LoVo (cell line): ENCODE measurements around the gene SDCBP2.

Source experiments
- DNase-seq: peaks from one replicate; pipeline ENCODE4 v3.0.0-alpha.2; 2016; ENCODE audit warnings: low spot score

SDCBP2 gene

DNA sequence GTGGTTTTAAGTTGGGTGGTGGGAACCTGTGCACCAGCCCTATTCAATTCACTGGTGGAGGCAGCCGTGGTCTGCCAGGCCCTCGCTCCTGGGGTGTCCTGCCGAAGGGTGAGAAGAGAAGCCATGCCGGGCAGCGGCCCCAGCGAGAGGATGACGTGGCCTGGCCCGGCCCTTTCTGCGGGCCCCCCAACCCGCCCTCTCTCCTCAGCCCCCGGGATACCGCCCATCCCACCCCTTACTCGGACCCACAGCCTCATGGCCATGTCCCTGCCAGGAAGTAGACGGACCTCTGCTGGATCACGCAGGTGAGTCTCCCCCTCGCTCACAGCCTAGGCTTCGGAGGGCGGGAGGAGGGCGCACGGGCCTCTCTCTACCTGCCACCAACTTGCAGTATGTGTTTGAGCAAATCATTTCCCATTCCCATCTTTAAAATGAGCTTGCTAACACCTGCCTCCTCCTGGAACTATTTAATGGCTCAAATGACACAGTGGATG lies 32.8 kb downstream of the SDCBP2 start:
- no peak for DNase-seq

DNA sequence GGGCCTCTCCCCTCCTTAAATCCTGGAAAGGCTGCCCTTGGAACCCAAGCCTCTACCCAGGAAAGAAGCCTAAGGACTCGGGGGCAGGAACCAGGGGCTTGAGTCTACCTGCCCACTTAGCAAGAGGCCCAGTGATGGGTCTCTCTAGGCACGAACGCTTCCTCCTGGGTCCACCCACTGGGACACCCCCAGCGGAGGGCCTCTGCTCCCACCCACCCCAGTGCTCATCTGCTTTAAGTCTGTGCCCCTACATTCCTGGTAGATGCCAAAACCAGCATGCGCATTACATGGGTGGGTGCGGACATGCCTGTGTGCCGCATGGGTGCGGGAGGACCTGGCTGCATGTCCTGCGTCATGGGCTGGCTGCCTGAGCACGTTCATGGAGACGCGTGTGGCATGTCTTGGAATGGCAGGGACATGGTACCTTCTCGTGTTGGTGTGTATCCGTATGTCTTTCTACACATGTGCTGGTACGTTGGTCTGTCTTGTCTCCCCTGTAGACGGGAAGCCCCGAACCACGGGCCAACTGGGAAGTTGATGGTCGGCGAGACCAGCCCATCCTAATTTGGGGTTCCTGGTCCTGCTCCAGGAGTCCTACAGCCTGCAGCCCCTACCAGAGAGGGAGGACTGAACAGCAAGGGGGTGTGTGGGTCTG lies 33.5 kb downstream of the SDCBP2 start:
- DNase-seq, result no peak

DNA sequence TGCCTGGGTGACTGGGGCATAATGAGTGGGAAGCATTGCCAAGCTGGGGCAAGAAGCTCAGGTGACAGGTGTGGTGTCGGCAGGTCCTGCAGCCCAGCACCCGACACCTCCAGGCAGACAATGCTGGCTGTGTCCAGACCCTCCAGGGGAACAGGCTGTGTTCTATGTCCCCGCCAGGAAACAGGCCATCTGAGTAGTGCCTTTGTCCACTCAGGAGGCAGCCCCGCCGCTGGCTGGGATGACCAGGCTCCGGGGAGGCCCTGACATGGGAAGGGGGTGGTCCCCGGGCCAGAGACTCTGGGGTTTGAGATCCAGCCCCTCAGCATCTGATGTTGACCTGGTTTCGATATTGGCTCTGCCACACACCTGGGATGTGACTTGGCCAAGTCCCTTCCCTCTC lies 34.4 kb downstream of the SDCBP2 start:
- DNase-seq, result no peak

DNA sequence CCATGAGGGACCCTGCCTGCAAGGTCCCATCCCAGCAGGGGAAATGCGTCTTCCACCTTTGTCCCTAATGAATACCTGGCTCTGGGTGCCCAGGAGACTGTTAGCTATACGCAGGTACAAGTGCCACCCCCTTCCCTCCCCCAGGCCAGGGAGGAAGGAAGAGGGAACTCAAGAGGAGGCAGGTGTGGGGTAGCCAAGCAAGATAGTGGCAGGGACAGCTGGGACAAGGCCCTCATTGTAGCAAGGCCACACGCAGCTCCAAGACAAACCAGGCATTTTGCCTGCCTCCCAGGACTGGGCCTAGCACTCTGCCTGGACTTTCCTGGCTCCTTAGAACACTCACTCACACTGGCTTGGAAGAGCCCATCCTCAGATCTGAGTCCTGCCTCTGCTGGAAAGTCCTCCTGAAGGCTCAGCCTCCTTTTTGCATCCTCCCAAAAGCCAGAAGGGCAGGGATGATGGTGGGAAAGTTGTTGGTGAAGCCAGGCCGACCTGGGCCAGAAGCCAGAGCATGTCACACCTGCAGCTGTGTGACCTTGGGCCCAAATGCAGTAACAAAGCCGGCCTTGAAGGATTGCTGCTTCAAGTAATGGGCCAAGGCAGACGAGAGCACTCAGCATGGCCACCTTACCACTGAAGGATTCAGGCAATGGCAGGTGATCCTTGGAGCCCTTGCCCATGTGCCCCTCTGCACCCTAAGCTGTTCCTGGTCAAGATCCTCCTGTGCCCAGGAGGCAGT lies 35.1 kb downstream of the SDCBP2 start:
- no peak for DNase-seq

DNA sequence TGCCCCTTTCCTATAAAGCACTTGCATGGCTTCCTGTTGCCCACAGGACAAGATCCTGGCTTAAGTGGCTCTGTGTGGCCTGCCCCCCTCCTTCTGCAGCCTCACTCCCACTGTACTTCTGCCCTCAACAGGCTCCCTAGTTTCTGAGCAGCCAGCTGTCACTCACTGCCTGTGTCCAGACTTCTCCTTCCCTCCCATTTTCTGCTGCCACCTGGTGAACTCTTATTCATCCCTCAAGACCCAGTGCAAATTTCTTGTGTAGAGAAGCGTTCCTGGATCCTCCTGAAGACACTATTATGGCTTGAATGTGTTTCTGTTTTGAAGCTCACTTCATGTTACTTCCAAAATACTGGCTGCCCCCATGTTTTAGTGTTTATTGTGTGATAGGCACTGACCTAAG lies 36.3 kb downstream of the SDCBP2 start:
- no peak for DNase-seq

DNA sequence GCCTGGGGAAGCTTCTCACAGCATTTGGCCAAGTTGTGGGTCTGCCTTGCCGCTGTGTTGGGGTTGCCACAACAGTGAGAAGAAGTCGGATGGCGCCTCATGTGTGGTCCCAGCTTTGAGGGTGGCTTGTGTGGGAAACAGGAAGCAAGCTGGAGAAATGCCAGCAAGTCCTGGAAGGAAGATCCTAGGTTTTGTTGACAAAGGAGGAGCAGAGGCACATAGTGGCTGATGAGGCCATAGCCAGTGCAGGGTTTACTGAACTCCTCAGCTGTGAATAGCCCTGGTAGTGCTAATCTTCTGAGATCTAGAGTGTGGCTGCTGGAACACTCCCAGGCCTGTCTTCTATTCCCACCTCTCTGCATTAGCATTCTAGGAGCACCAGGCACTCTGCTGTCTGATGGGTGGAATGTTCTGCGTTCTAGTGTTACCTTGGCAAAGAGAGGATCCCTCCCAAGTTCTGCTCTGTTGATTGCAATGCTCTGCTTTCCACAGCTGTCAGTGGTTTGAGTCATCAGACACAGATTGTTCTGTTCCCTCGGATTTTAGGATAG lies 37.7 kb downstream of the SDCBP2 start:
- no peak for DNase-seq

DNA sequence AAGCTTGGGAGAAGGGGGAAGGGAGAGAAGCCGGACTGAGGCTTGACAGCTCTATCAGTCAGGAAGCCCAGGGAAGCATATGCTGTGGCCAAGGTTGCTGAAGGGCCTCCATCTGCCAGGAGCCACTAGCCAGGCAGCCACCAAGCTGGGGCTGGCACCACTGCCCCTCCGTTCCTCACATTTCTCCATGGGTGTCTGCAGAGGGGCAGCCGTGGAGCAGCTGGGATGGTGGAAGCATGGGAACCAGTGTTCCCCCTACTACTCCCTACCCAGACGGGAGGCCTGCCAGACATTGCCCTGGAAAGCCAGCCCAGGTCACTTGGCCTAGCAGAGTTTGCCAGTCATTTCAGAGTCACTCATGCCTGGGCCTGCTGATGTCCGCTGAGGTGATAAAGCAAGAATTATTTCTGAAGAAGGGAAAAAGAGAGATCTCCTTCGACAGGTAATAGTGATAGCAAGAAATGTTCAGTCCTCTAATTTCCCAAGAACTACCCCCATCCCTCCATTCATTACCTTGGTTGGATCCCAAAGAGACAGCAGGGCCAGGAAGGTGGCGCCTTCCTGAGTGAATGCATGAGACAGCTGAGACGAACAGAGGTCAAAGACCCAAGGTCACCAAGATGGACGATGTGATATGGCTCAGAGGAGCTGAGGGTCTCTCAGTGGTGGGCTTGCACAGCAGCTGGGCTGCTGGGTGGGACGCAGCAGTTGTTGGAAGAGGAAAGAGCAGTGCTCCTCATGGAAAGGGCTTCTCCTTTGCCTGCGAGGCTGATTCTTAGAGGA lies 41.0 kb downstream of the SDCBP2 start:
- DNase-seq, result no peak

DNA sequence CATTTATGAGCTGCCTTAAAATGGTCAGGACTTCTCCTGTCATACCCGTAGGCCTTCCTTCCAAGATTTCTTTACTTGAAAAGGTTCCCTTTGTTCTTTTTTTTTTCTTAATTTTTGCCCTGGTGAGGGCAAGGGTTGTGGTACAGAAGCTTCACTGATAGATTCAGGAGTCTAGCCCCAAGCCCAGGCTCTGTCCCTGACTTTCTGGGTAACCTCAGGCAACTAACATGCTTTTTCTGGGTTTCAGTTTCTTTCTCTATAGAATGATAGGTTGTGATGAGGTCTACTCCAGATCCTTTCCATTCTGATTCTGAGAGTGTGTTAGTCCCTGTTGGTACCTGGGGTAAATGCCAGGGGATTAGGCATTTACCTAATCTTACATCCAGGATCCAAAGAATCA lies 41.6 kb downstream of the SDCBP2 start:
- DNase-seq, result no peak

DNA sequence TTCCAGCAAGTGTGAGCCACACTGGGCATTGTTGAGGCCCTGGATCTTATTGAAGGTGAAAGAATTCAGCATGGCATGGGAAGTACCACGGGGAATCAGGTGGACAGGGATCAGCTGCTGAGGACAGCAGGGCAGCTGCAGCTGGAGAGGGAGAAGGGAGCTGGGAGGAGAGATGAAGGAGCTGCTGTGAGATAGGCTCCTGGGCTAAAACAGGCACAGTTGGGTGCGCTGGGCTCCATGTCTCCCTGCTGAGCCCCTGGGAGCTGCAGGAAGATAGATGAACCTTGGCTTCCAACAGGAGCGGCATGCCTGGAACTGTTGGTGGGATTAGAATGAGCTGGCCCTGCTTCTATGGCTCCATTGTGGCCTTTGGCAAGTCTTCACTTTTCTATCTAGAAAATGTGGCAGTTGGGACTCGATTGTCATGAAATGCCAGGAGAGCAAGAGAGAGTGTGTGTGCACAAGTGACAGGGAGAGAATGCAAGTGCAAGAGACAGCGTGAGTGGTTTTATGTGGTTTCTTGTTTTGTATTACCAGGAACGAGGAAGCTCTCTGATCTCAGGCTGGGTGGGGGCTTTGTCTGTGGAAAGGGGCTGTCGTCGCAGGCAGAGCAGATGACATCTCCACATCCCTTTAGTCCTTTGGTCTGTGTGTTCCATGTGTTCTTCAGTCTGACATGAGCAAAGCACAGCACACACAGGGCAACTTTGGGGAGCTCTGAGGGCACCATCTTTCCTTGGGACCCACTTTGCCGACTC lies 42.5 kb downstream of the SDCBP2 start:
- DNase-seq, result no peak

DNA sequence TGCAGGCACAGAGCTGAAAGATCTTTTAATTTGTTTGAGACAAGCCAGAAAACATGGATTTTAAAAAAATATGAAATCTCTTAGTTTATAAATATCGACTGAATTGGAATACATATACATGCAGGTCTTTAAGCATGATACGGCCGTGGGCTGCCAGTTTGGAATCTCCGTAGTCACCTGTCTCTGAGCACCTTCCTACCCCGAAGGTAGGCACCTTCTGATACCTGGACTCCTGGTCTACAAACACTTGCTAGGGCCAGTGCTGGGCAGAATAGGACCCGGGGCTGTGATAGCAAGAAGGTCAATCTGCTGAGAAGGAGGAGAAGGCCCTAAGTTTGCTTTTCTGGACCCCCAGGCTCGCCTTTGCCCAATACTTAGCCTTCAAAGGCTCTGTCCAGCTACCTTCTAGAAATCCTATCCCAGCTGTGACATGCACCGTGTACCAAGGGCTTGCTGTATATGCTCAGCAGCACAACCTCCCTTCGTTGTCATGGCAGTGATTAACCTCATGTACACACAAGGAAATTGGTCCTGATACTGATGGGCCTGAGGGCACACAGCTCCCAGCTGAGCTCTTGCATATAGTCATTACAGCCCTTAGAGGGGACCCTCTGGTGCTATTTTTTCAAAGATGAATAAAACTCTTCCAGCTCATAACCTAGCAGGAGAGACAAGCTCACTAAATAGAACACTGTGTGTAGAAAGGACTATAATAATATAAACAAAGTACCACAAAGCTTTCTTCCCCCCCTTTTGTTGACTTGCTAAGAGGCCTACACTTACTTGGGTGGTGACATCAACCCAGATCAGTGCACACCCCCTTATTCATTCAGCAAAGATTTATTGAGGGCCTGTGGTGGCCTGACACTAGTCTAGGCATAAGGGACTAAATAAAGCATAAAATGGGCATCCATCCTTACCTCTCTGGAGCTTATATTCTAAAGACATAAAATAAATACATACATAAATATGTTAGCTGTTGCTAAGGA lies 45.1 kb downstream of the SDCBP2 start:
- DNase-seq, result no peak

DNA sequence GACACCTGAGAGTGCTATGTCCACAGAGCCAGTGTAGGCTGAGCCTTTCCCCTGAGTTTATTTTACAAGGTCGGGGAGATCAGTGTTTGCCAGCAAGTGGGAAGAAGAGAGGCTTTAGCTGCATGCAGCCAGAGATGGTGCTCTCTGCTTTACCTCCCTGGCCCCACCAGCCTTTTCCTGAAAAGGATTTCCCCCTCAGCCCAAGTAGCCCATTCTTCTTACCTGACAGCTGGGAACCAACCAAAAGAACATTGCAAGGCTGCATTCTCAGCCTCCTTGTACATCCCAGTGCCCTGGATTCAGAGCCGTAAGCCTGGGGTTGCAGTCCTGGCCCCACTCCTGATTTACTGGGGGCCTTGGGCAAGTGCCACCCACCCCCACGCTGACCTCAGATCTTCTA lies 46.0 kb downstream of the SDCBP2 start:
- no peak for DNase-seq

DNA sequence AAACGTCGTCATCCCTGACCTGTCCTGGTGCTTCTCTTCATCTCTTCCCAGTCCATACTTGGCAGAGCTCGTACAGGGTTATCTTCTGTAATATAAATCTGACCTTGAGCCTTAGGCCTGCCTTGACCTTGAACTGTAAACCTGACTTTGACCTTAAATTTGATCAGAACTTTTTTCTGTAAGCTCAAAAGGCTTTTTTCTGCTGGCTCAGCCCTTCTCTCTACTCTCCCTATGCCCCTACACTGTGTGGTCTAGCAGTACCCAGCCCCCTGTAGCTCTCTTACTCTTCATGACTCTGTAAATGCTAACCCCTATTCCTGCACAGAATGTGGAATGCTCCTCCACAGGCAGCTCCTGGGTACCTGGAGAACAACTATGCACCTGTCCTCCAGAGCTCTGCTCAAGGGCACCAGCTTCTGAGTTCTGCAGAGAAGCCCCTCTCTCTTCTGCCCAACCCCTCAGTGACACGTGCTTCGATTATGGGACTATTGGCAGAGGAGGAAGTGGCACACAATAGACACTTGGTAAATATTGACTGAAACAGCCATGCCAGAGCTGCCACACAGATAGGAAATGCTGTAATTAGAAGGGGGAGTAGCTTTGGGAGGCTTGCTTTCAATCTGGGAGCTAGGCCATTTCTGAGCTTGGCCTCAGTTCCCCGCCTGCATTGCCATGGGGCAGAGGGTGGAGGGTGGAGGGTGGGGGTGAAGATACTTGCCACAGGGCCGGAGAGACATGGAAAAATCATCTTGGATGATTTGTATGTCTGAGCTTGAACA lies 47.5 kb downstream of the SDCBP2 start:
- DNase-seq, result no peak

DNA sequence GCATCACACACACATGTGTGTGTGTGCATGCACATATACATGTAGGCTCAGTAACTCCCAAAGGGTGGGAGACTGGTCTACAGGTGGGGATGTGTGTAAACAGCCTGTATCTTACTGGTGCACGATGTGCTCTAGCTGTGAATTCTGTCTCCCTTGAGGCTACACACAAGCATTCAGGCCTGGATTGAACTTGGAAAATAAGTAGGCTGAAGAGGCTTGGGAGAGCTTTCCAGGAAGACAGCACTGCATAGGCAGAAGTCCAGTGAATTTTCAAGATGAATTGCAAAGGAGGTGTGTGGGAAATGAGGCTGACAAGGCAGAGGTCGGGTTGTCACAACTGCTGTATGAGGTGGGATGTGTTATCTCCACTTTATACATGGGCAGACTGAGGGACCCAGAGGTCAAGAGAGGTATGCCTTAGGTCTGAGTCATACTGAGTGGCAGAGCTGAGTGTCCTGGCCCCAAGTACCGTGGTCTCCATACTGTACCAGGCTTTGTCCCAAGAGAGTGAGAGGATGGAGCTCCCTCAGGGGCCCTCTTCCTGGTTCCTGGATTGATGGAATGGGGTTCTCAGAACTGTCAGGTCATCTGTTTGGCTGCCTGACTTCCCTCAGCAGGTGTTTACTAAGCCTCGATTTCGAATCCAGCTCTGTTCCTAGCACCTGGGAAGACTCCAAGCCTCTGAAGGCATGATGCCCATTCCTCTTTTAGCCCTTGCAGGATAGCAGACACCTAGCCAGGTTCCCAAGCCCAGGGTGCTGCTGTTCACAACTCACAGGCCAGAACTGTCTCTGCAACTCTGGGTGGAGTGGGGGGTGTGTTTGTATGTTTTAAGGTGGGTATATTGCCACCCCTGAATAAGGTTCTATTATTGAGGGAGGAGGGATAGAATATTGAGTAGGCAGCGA lies 48.5 kb downstream of the SDCBP2 start:
- no peak for DNase-seq

DNA sequence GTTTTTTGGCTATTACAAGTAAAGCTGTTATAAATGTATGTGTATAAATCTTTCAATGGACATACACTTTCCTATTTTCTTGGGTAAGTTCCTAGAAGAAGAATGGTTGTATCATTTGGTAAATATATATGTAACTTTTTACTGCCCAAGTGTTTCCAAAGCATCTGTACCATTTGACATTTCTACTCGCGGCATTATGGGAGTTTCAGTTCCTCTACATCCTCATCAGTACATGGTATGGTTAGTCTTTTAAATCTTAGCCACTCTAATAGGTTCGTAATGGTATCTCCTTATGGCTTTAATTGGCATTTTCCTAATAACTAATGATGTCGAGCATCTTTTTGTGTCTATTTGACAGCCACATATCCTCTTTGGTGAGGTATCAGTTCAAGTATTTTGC lies 49.9 kb downstream of the SDCBP2 start:
- DNase-seq, result no peak

DNA sequence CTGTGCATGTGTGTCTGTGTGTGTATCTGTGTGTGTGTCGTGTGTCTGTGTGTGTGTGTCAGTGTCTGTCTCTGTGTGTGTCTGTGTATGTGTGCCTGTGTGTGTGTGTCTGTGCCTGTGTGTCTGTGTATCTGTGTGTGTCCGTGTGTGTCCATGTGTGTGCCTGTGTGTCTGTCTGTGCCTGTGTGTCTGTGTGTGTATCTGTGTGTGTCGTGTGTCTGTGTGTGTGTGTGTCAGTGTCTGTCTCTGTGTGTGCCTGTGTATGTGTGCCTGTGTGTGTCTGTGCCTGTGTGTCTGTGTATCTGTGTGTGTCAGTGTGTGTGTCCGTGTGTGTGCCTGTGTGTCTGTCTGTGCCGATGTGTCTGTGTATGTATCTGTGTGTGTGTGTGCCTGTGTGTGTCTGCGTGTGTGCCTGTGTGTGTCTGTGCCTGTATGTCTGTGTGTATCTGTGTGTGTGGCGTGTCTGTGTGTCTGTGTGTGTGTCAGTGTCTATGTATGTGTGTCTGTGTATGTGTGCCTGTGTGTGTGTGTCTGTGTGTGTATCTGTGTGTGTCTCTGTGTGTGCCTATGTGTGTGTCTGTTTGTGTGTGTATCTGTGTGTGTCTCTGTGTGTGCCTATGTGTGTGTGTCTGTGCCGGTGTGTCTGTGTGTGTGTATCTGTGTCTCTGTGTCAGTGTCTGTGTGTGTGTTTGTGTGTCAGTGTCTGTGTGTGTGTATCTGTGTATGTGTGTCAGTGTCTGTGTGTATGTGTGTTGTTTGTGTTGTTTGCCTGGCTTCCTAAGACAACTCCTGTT lies 51.2 kb downstream of the SDCBP2 start:
- DNase-seq, result no peak

DNA sequence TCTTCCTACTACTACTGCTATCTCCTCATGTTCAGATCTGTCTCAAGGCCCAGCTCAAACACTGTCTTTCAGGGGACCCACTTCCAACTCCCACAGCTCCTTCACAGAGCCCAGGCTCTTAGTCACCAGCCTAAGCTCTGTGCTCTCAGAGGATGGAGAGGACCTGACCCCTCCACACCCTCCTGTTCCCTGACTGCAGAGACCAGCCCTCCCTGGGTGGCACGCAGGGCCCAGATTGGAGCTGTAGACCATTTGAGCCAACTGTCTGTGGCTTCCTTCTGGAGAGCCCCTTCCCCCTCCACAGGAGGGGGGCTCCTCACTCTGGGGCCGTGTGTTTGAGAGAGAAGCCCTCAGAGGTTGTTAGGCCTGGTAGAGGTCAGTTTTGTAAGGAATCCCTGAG lies 53.0 kb downstream of the SDCBP2 start:
- no peak for DNase-seq

DNA sequence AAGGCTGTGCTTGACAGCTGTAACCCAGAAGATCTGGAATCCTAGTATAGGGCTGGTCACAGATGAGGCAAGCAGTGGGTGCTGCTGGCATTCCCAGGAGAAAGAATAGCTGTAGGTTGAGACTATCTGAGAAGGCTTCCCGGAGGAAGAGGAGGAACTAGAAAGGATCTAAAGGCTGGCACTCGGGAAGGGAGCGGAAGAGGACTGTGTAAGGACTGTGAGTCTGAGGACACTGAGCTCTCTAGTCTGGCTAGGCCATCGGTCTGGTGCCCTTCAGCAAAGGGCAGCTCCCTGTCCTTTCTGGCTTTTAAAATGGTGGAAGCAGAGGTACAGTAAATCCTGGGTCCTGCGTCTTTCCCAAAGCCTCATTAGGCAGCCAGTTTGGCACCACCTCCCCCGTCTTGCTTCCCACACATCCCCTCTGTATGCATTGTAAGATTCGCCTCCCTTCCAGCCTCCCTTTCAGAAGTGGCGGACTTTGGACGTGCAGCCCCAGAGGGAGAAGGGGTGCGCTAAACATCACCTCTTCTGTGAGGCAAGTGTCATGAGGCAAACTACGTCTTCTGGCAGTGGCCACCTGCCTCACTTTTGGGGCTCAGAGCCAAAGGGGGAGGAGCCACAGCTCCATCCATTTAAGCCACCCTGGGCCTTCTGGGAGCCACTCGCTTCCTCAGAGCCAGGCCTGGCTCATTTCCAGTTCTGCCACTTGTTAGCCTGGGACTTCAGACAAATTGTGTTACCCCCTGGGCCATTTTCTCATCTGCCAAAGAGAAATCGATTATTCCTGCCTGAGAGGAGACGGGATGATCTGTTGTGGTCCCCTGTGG lies 54.2 kb downstream of the SDCBP2 start:
- no peak for DNase-seq
